Rectal smooth muscle tissue (tissue), 1 donor: ENCODE data around the gene POLG2.
"Not testable (repeated sequence)": the region's sequence is repeated elsewhere in the genome, so short reads cannot be mapped to it uniquely, and the experiment has no call there.

ENCODE experiments used
- H3K27ac ChIP-seq: one replicate; pipeline ENCODE4 v1.7.0; 2013; ENCODE audit warnings: low read depth, low read length, inconsistent platforms
- H3K27me3 ChIP-seq: one replicate; pipeline ENCODE4 v1.7.0; 2013; ENCODE audit warnings: low read length; ENCODE audit not compliant: control insufficient read depth, insufficient read depth
- H3K36me3 ChIP-seq: one replicate; pipeline ENCODE4 v1.7.0; 2013; ENCODE audit warnings: low read length; ENCODE audit not compliant: control insufficient read depth, insufficient read depth
- H3K4me1 ChIP-seq: one replicate; pipeline ENCODE4 v1.7.0; 2013; ENCODE audit warnings: low read length; ENCODE audit not compliant: control insufficient read depth, insufficient read depth
- H3K4me3 ChIP-seq: one replicate; pipeline ENCODE4 v1.7.0; 2013; ENCODE audit warnings: low read length
- H3K9ac ChIP-seq: one replicate; pipeline ENCODE4 v1.7.0; 2013; ENCODE audit warnings: low read length

POLG2 gene

DNA sequence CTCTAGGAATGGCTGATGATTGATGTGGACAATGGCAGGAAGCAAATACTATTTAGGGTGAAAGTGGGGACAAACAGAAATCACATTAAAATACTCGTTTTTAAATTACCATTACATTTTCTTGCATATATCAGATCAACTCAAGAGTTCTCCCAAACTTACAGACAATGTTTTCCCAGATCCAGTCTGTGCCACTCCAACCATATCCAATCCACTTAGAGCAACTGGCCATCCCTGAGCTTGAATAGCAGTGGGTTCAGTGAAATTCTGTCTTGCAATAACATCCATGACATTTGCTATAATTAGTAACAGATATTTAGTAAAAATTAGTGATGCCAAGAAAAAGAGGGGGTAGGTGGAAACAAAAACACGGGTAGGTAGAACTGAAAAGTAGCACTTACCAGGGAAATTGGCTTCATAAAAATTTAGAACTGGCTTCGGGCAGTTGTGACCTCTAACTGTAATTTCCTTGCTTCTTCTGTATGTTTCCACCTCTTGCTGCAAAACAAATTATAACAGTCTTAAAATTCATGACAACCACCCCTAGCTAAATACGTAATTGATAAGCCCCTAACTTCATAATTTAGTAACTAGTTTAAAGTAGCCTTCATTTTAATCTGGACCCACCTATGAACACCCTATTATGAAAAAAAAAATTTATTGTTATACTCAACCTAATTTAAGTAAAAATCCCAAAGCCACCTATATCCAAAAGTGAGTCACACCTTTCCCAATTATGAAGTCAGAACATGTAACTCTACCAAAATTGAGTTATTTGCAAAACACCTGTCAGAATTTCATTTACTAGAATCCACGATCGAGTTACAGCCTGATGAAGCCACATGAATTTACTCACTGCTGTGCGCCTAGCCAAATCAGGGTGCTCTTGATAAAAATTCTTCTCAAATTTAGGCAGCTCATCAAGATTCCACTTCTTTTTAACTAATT is 7.2 kb upstream of the POLG2 start:
- no peaks in the 10 kb centered on the region for H3K27me3 ChIP-seq
- H3K4me3 ChIP-seq = peak overlapping the region; percentile 92
- peaks cover 47% of the 10 kb centered on the region for H3K36me3 ChIP-seq
- peak overlapping the region; percentile 83 for H3K9ac ChIP-seq
- peak overlapping the region; percentile 99 for H3K27ac ChIP-seq
- peaks cover 40% of the 10 kb centered on the region for H3K4me1 ChIP-seq

DNA sequence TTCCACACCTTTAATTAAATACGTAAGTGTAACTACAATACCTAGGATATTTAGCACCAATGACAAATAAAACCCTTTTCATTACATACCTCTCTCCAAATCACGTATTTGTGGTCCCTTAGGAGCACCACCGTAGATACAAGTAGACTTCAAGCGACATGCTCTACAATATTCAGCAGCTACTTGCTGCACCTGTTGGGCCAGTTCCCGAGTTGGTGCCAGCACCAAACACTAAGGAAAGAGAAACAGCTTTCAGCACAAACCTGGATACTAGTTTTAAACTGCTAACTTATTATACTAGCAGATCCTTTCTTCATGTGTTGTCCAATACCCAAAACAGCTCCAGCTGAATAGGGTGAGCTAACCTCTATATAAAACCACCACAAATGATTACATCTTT is 6.5 kb upstream of the POLG2 start:
- no peaks in the 10 kb centered on the region for H3K27me3 ChIP-seq
- H3K4me3 ChIP-seq = peak overlapping the region; percentile 24
- H3K4me1 ChIP-seq = peaks cover 34% of the 10 kb centered on the region
- H3K9ac ChIP-seq = no peak overlapping the region
- H3K27ac ChIP-seq = no peak overlapping the region
- H3K36me3 ChIP-seq = peaks cover 47% of the 10 kb centered on the region

DNA sequence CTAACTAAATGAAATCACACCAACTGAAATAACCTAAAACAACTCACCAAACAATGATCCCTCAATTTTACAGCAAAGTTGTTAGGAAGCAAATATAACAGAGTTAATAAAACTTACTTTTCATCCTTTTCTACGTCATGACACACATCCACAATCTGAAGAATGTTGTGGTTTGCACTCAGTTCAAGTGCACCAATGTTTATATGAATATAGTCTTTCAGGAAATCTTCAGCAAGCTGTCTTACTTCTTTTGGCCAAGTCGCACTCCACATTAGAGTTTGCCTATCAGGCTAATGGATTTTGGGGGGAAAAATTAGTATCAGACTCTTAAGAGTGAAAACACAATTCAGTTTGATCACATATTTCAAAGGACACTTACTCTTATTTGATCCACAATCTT is 6.0 kb upstream of the POLG2 start:
- Histone ChIP-seq H3K4me3 (no peak overlapping the region), H3K27me3 (no peaks in the 10 kb centered on the region), H3K4me1 (peaks cover 29% of the 10 kb centered on the region), H3K9ac (no peak overlapping the region), H3K36me3 (peaks cover 47% of the 10 kb centered on the region), H3K27ac (no peak overlapping the region)

DNA sequence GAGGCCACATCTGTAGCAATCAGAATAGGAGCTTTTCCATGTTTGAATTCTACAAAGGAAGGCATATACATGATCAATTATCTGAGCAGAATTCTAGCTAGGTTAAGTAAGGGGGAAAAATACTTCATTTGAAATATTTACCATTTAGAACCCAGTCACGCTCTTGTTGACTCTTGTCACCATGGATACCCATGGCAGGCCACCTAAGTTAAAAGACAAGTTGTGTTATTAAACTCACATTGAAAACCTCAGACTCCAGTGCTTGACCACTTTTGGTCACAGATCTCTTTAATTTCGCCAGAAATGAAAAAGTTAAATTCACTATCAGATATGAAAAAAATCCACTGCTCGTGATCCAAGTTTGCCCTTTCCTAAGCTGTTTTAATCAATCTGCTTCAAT is 5.2 kb upstream of the POLG2 start:
- Histone ChIP-seq H3K27ac (no peak overlapping the region), H3K36me3 (peaks cover 47% of the 10 kb centered on the region), H3K4me1 (peaks cover 29% of the 10 kb centered on the region), H3K27me3 (no peaks in the 10 kb centered on the region), H3K4me3 (no peak overlapping the region), H3K9ac (no peak overlapping the region)

DNA sequence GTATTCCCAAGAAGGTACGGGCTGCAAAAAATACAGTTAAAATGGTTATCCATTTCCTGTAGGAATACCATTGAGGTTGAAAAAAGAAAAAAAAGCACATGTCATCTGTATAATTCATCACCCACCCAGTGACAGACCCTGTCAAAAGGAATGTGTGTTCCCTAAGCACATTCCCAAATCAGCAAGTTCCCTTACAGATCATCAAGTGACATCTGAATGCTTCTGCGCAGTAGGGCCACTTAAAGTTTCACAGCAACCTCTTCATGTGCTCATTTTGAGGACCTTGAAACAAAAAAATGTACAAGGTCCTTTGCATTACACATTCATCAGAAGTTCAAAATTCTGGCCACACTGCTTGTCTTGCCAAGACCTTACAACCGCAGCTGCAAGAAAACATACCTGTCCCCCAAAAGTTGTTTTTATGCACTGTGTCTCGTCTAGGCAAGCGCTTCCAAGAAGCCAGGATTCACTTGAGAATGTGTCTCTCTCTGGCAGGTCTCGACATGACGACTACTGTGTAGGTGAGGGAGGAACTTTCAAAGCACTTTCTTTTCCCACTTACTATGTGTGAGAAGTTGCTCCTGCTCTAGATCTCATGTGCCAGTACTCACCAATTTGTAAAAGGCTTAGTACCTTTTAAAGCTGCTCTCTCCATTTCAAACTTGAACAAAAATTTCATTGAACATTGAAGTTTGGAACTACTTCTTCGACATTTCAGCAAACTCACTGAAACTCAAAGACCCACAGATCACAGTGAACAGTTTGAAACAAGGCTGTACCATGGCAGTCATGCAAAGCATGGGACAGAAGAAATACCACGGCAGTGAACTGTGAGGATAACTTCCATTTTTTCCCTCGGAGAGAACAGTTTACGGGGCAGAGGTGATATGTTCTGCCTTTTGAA is 4.3 kb upstream of the POLG2 start:
- no peaks in the 10 kb centered on the region for H3K27me3 ChIP-seq
- H3K27ac ChIP-seq = no peak overlapping the region
- H3K4me1 ChIP-seq = peaks cover 31% of the 10 kb centered on the region
- no peak overlapping the region for H3K9ac ChIP-seq
- H3K36me3 ChIP-seq = peaks cover 47% of the 10 kb centered on the region
- H3K4me3 ChIP-seq = no peak overlapping the region

DNA sequence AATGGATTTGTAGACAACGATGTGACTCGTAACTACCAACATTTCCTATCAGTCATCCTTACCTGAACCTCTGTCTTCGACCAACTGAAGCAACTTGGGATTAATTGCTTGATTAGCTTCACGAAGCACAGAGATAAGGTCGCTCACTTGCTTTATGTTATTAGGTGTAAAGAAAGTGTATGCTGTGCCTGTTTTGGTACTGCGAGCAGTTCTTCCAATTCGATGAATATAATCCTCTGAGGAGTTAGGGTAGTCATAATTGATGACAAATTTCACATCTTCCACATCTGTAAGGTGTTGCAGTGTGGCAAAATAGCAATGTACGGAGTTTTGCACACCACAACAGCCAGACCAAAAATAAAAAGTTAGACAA is 3.6 kb upstream of the POLG2 start:
- peaks cover 34% of the 10 kb centered on the region for H3K4me1 ChIP-seq
- H3K27ac ChIP-seq = no peak overlapping the region
- H3K27me3 ChIP-seq = no peaks in the 10 kb centered on the region
- H3K36me3 ChIP-seq = peaks cover 47% of the 10 kb centered on the region
- H3K4me3 ChIP-seq = no peak overlapping the region
- no peak overlapping the region for H3K9ac ChIP-seq

DNA sequence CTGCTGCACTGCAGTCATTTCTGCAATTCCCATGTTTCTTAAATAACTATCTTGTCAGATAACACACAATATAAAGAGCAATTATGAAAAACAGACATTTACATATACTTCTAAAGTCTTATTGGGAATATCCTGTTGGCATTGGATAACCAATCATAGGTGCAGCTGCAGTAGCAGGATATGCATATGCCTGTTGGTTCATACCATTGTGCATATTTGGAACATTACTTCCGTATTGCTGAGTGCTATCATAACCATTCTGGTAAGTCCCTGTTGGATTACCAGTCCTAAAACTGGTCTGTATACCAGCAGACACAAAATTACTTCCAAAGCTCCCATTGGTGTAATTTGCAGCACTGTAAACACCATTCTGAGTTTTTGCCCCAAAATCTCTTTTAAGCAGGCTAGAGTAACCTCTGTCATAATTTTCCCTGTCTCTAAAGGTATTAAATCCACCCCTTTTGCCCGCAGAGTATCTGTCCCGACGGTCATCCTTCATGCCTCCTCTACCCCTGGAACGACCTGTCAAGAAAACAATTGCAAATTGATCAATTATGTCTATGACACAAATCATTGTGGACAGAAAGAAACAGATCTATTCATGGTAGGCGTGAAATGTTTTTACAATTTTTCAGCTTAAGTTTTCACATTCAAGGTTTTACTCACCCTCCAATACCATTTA is 3.1 kb upstream of the POLG2 start:
- Histone ChIP-seq H3K36me3 (peaks cover 47% of the 10 kb centered on the region), H3K27ac (no peak overlapping the region), H3K4me1 (peaks cover 36% of the 10 kb centered on the region), H3K9ac (no peak overlapping the region), H3K27me3 (no peaks in the 10 kb centered on the region), H3K4me3 (no peak overlapping the region)

DNA sequence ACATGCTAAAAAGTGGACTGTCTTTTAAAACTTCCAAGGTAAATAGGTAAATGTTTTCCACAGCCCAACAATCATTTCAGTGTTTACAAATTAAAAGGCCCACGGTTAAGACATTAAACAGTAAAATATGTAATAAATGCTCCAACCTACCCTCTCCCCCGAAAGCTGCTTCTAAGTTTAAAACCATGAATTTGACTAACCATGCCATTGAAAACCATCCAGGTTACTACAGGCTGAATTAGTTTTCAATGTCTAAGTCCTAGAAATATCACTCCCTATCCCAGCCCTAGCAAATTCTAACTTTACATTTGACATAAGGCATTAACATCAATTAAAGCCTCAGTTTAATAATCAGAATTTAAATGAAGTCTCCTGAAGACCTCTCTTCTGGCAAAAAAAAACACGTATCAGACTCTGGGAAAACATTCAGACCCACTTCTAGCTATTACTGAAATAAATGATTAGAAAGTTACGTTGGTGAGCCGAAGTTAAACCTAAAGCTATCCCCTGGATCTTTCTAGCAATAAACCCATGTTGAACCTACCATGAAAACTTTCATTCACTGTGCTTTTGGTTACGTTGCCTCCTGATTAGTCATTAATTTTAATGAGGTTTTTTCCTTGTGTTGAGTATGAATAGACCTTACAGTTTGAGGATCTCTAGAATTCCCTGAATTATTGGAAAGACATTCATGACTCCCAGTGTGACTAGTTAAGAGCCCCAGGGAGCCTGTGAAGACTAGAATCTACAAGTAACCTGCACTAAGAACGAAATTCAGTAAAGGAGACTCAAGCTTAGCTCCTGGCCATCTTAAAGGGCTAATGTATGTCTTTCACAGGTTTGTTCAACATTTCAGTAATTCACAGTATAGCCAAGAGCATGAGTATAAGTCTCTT is 1.7 kb upstream of the POLG2 start:
- Histone ChIP-seq H3K27me3 (no peaks in the 10 kb centered on the region), H3K9ac (no peak overlapping the region), H3K4me1 (peaks cover 25% of the 10 kb centered on the region), H3K4me3 (no peak overlapping the region), H3K36me3 (peaks cover 40% of the 10 kb centered on the region), H3K27ac (no peak overlapping the region)

GRCh38 chr17:64497565-64498035 is 746 bp upstream of the POLG2 start:
- Histone ChIP-seq H3K9ac (no peak overlapping the region), H3K27ac (peak overlapping the region; percentile 81), H3K4me3 (peak overlapping the region; percentile 99), H3K27me3 (no peaks in the 10 kb centered on the region), H3K36me3 (peaks cover 31% of the 10 kb centered on the region), H3K4me1 (peaks cover 16% of the 10 kb centered on the region)

DNA sequence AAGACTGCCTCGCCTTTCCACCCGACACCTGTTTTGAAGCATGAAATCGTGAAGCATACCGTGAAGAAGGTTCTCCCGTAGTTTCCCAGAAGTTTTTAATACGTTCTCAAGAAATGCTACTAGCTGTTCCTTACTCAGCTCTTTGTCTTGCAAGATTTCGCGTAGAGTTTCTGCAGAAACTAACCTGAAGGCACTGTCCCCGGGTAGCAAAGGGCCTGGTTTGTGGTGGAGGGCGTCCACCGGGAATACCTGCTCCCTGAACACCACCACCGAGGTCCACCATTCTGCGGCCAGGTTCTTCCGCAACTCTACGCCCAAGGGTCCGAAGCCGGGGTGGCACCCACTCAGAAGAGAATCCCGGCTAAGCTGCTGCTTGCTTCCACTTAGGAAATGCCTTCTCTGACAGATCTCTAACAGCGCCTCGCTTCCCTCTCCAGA is 487 bp downstream of the POLG2 start:
- peaks cover 10% of the 10 kb centered on the region for H3K4me1 ChIP-seq
- no peaks in the 10 kb centered on the region for H3K27me3 ChIP-seq
- H3K36me3 ChIP-seq = peaks cover 21% of the 10 kb centered on the region
- H3K9ac ChIP-seq = peak overlapping the region; percentile 78
- peak overlapping the region; percentile 99 for H3K4me3 ChIP-seq
- H3K27ac ChIP-seq = peak overlapping the region; percentile 81

DNA sequence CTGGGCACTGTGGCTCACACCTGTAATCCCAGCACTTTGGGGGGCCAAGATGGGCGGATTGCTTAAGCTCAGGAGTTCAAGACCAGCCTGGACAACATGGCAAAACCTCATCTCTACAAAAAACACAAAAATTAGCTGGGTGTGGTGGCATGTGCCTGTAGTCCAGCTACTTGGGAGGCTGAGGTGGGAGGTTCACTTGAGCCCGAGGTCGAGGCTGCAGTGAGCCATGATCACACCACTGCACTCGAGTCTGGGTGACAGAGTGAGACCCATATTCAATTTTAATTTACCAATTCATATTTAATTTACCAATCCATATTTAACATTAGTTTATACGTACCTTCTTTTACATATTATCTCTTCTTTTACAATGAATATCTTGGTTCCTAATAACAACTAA is 1.6 kb downstream of the POLG2 start:
- Histone ChIP-seq H3K36me3 (peaks cover 12% of the 10 kb centered on the region), H3K4me1 (peaks cover 10% of the 10 kb centered on the region)
- H3K9ac ChIP-seq, H3K27me3 ChIP-seq, H3K4me3 ChIP-seq, H3K27ac ChIP-seq: not testable (repeated sequence)
